Fibroblast of lung (primary cell): ENCODE data around the gene RASGRF2.

ENCODE experiments used
- EZH2 ChIP-seq: IDR thresholded peaks from 2 replicates; pipeline ENCODE4 v1.5.1; 2012; ENCODE audit warnings: low read length, control low read depth, mild to moderate bottlenecking; ENCODE audit errors: missing control alignments
- TF ChIP-seq, protein P1 (sequence below), 2 donors: IDR thresholded peaks in 1 of 2; conservative IDR thresholded peaks in 1 of 2; 1 replicate in 1 of 2; 2 replicates in 1 of 2; pipeline ENCODE4 v1.5.1; 2011 to 2012; ENCODE audit warnings: low read length in 2 of 2, control low read depth in 1 of 2, inconsistent platforms in 1 of 2, low read depth in 1 of 2, mild to moderate bottlenecking in 1 of 2

DNA sequence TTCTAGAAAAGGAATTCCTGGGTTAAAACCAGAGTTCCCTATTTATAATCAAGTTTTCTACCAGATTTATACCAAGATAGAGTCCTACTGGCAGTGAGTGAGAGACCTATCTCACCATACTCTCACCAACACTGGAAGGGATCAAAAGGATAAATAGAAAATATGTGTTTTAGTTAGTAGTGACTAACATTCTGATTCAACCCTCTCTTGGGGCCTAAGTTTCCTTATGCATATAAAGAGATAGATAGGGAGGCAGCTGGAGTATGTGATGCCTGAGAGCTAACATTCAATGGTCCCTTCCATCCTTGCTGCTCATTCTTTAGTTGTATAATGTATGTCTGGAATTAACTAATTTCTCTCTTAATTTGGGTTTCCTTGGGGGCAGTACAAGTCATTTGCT is 304.9 kb downstream of the RASGRF2 start:
- TF ChIP-seq, protein P1, sequence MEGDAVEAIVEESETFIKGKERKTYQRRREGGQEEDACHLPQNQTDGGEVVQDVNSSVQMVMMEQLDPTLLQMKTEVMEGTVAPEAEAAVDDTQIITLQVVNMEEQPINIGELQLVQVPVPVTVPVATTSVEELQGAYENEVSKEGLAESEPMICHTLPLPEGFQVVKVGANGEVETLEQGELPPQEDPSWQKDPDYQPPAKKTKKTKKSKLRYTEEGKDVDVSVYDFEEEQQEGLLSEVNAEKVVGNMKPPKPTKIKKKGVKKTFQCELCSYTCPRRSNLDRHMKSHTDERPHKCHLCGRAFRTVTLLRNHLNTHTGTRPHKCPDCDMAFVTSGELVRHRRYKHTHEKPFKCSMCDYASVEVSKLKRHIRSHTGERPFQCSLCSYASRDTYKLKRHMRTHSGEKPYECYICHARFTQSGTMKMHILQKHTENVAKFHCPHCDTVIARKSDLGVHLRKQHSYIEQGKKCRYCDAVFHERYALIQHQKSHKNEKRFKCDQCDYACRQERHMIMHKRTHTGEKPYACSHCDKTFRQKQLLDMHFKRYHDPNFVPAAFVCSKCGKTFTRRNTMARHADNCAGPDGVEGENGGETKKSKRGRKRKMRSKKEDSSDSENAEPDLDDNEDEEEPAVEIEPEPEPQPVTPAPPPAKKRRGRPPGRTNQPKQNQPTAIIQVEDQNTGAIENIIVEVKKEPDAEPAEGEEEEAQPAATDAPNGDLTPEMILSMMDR (conservative IDR thresholded peaks at IDR 0.05 in 1 of 2, IDR thresholded peaks at IDR 0.05 in 1 of 2; ENCODE audit: low read depth in 1 of 2, low read length in 2 of 2) = no peak
- no peak for TF ChIP-seq EZH2
